HG02642 (cell line): ENCODE data around the gene IGSF21.

ENCODE experiments used
- ATAC-seq: cut with Tn5 transposase; IDR thresholded peaks from one replicate; pipeline ENCODE4 v1.9.1; 2021; ENCODE audit warnings: mild to moderate bottlenecking; ENCODE audit not compliant: unreplicated experiment, poor library complexity

IGSF21 gene

DNA sequence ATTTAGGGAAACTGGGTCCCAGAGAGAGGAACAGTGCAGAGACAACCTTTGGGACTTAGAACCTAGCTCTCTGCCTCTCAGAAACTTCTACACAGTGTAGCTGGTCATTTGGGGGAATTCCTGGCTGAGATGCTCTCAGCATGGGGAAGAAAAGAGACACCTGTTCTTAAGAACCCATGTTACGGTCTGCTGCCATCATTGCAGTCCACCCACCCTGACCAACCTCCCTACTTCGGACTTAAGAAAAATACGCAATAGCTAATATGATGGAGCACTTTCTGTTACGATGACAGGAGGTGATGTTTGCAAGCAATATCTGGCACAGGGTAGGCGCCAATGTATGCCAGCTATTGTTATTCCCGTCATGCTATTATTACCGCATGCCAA lies 177.9 kb downstream of the IGSF21 start:
- ATAC-seq = no peak

GRCh38 chr1:18288722-18289121 lies 181.1 kb downstream of the IGSF21 start:
- no peak for ATAC-seq

DNA sequence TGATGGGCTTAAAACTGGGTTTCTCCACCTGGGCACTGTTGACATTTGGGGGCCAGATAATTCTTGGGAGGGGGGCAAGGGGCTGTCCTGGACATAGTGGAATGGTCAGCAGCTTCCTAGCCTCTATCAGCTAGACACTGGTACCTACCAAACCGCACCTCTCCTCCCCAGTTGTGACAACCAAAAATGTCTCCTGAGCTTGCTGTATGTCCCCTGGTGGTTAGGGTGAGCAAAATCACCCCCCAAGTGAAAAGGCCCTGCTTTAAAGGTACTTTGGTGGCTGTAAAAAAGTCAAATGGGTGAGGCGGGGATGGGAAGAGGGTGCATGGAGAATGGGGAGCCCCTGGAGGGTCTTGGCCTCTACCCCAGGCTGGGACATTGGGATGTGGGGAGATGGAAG lies 182.0 kb downstream of the IGSF21 start:
- ATAC-seq = no peak

GRCh38 chr1:18290740-18291412 lies 183.3 kb downstream of the IGSF21 start:
- no peak for ATAC-seq

- no peak for ATAC-seq
Observed at GRCh38 chr1:18292531-18292930, 184.9 kb downstream of the IGSF21 start.

GRCh38 chr1:18293291-18293690 lies 185.7 kb downstream of the IGSF21 start:
- ATAC-seq = no peak

DNA sequence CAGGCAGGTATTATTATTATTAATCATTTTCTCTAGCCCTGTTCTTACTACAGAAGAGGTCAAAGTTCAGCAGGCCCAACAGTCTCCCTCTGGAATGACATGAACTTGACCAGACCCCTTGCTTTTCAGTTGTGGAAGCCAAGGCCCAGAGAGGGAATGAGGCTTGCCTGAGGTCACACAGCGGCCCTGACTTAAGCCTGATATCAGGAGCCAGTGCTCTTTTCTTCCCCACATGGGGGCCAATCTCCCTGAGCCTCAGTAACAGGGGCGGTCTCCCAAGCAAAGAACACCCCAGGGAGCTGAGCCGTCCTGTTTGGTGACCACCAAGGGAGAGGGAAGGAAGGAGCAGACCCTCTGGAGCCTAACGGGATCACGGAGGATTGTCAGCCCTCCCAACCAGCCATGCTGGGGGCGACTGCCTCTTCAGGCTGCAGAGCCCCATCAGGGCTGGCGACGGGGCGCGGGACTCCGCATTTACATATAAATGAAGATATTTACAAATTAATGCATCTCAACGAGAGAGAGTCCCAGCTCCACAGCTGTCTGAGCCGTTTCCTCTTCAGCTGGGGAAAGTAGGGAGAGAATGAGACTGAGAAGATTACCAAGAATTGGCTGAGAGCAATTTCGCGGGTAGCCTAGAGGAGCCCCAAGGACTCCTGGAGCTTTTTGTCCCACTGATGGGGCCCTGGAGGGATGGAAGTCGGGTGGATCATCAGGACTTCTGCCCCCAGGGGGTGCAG lies 187.0 kb downstream of the IGSF21 start:
- no peak for ATAC-seq

DNA sequence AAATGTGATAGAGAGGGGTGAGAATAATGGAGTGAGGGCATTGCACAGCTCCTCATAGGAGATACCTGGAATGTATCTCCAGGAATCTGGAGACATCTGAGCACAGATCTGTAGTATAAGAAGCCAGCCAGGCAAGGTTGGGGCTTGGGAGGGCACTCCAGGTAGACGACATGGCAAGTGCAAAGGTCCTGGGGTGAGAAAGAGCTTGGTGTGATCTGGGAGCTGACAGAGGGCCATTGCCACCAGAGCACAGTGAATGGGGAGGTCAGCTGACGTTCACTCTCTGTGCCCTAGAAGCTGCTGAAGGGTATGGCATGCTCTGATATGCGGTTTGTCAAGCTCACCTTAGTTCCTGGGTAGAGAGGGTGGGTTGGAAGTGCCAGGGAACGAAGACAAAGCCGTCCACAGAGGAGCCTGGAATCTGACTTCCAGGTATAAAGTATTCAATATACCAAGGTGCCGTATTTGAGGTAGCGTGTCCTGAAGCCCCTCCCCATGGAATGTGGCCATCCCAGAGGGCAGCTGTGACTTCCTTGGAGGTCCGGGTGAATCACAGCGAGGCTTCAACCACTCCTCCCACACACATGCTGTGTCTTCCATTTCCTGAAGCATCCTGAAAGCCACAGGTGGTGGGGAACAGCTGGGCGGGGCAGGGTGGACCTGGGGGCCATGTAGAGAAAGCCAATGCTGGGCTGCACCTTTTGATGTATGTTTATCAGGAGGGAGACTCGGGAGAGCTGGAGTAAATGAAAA lies 190.5 kb downstream of the IGSF21 start:
- ATAC-seq = no peak

DNA sequence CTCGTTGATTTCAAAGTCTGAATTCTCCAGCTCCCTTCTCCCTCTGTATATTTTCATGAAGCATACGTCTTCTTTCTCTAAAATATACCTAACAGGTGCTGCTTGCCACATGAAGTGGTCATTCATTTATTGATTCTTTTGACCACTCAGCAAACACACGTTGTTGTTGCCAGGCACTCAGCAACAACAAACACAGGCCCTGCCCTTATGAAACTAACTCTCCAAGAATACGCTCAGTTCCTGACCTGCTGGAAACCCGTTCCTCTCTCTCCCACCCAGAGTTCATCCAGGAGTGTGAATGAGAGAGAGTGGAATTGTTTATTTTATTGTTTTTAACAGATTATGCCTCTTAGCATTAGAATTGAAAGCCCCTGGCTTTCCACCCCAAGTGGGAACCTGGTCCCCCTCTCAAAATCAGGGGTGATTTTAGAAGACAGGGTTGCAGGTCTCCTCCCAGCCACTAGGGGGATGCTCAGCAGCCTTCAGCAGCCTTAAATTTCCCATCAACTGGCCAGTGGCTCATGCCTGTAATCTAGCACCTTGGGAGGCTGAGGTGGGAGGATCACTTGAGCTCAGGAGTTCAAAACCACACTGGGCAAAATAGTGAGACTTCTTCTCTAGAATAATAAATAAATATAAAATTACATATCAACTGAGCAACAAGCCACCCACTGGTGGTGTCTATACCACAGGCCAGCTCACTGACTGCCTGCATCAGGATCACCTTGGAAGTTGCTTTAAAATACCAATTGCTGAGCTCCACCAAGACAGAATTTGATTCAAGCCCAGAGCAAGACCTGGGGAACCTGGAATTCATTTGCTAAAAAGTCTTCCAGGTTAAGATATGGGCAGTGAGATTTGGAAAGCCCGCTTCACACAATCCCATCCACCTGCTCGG lies 192.1 kb downstream of the IGSF21 start:
- ATAC-seq = no peak

GRCh38 chr1:18300376-18300775 lies 192.8 kb downstream of the IGSF21 start:
- no peak for ATAC-seq

GRCh38 chr1:18302788-18303413 lies 195.3 kb downstream of the IGSF21 start:
- no peak for ATAC-seq

DNA sequence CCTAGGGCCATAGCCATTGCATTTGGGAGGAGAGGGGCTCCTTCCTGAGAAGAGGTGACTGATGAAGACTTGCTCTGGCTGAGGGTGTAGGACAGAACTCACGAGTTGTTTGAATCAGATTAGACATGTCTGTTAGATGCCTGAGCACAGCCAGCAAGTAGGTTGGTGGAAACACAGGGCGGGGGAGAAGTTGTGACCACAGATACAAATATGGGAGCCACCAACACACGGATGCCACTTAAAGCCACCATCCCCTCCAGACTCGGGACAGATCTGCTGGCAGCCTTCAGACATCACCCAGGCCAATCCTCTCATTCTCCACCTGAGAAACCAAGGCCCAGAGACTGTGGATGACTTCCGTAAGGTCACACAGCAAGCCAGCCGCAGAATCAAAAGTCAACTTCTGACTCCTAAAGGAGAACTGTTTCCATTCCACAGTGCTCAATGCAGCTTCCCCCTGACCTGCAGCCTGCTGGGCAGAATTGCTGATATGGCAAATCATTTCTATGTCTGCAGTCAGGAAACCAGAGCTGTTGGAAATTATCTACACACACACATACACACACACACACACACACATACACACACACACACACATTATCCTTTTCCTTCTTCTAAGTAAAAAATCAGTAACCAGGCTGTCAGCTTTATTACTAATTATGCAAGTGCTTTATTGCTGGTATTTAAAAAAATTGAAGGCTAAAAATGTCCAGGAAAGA lies 196.7 kb downstream of the IGSF21 start:
- no peak for ATAC-seq

DNA sequence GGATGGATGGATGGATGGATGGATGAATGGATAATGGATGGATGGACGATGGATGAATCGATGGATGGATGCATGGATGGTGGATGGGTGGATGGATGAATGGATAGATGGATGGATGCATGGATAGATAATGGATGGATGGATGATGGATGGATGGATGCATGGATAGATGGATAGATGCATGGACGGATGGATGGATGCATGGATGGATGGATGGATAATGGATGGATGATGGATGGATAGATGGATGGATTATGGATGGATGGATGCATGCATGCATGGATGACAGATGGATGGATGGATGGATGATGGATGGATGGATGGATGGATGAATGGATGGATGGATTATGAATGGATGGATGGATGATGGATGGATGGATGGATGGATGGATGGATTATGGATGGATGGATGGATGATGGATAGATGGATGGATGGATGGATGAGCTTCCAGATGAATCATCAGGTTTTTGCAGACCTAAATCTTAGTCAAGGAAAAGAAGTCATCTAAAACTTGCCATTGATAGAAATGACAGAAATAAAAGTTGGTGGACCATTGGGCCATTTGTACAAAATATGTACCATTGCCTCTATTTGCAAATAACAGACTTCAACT lies 197.7 kb downstream of the IGSF21 start:
- no peak for ATAC-seq

- ATAC-seq = no peak
Observed at GRCh38 chr1:18307329-18307898, 199.8 kb downstream of the IGSF21 start.

- ATAC-seq = no peak
Observed at GRCh38 chr1:18309552-18310155, 202.1 kb downstream of the IGSF21 start.

- ATAC-seq = no peak
Observed at GRCh38 chr1:18312961-18313360, 205.4 kb downstream of the IGSF21 start.

- ATAC-seq = no peak
Observed at GRCh38 chr1:18313523-18313922, 205.9 kb downstream of the IGSF21 start.

GRCh38 chr1:18314399-18314798 lies 206.8 kb downstream of the IGSF21 start:
- no peak for ATAC-seq
